SK-MEL-5 (cell line): ENCODE results near the gene TENT4B. TPM values are rescaled to one million over a fixed set of nuclear protein-coding genes. Genes with fewer than 3 reads are reported as not detected.

ENCODE experiments used
- DNase-seq: peaks from one replicate; pipeline ENCODE4 v3.0.0-alpha.2; 2016; ENCODE audit warnings: low read depth, low spot score
- in situ Hi-C: cut with HindIII; loops from 2 replicates; pipeline ENCODE4 v1.10.0; 2016; ENCODE audit warnings: low sequenced_read_pairs, high pct_unique_total_duplicates, low pct_unique_long_range_greater_than_20kb
- total RNA-seq: library from RNA; depleted of rRNA; stranded (reverse); fragments of >200 nt; shearing (Covaris generic); gene quantifications from 2 replicates; pipeline ENCODE4 v1.2.3, GENCODE V29; 2014

The TENT4B gene
- total RNA-seq, 1 experiment from 2014 or later = 6.0 TPM

- in situ Hi-C loops = no loop called here
- no peak for DNase-seq
Measured at GRCh38 chr16:50182441-50182840, 29.3 kb downstream of the TENT4B start.

DNA sequence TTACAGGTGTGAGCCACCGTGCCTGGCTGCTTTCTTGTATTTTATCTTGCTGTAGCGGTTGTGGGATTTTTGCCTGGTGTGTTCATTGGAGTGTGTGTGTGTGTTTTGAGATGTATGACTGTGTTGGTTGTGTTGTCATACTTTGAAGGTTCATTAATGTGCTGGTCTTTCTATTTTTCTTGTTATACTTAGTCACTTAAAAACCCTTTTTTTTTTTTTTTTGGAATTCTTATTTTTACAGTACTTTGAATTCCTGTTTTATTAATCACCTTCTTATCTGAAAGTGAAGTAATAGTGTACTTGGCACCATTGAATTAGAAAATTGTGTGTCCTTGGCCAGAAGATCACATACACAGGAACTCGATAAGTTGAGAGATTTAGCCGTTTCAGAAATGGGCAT lies 30.2 kb downstream of the TENT4B start:
- DNase-seq = no peak
- in situ Hi-C loops = no loop called here

DNA sequence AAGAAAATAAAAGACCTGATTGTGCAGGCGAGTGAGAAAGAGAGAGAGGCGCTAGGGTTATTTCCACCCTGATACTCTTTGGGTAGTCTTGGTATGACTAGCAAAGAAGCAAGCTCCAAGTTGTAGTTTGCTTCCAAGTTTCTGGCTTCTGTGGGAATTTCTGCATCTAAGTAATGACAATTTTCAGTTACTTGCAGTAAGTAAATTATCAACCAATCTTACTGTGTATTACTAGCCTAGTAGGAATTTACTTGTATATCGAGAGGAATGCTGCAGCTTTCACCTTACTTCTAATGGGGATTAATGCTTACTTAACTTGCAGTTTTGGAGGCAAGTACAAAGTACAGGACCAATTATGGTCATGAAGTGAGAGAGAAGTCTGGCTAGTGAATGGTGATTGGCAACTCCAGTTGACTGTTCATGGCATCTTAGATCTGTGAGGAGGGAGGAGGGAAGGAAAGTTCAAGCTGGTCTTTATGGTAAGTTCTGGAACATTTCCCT lies 31.9 kb downstream of the TENT4B start:
- DNase-seq = no peak
- in situ Hi-C loops = no loop called here

- in situ Hi-C loops = no loop called here
- DNase-seq = no peak
Measured at GRCh38 chr16:50188619-50189136, 35.6 kb downstream of the TENT4B start.

GRCh38 chr16:50190292-50190691 lies 37.2 kb downstream of the TENT4B start:
- in situ Hi-C loops = no loop called here
- DNase-seq = no peak

DNA sequence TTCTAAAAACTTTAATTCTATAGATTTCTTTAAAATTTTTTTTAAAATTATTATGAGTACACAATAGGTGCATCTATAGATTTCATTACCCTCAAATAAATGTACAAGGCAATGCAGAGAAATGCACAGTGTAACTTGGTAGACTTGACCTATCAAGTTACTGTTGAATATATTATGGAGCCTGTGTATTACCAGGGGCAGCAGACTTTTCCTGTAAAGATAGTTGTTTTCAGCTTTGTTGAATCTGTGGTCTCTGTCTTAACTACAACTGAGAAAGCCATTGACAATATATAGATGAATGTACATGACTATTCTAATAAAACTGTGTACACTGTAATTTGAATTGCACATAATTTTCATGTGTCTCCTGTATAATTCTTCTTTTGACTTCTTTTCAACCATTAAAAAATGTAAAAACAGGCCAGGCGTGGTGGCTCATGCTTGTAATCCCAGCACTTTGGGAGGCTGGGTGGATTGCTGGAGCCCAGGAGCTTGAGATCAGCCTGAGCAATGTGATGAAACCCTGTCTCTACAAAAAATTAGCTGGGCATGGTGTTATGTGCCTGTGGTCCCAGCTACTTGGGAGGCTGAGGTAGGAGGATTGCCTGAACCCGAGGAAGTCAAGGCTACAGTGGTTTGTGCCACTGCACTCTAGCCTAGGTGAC lies 39.4 kb downstream of the TENT4B start:
- in situ Hi-C loops = no loop called here
- no peak for DNase-seq

GRCh38 chr16:50193594-50193993 lies 40.5 kb downstream of the TENT4B start:
- in situ Hi-C loops = no loop called here
- DNase-seq = no peak

DNA sequence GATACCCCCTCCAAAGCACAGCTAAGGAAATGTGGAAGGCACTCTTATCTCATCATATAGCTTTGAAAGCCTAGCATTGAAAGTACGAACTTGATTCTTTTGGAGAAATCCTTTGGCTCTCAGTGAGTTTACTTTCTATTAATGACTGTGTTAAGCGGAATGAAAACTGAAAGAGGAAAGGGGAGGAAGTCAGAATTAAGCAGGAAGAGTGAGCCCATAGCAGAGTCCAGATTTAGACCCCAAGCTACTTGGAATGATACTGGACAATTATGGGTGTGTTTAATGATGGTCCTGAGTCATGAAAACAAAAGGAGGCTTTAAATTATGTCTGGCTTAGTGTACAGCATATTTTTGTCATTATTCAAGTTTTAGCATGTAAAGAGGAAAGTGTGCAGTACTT lies 42.2 kb downstream of the TENT4B start:
- in situ Hi-C loops = no loop called here
- no peak for DNase-seq

DNA sequence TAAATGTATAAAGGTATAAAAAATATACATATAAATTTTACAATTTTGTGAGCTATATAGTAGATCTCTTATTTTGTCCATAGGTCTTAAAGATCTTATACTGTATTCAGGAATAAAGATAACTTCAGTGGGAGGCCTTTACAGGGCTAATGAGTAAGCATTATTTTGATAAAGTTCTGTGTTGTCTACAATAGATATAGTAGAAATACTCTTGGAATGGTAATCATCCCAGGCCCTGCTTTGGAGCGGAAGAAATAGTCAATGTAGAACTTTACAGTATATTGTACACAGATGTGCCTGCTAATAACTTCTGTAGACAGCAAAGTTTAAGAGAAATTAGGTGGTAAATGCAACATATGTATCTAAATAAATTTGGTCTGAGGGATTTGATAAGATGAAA lies 42.6 kb downstream of the TENT4B start:
- in situ Hi-C loops = no loop called here
- no peak for DNase-seq

DNA sequence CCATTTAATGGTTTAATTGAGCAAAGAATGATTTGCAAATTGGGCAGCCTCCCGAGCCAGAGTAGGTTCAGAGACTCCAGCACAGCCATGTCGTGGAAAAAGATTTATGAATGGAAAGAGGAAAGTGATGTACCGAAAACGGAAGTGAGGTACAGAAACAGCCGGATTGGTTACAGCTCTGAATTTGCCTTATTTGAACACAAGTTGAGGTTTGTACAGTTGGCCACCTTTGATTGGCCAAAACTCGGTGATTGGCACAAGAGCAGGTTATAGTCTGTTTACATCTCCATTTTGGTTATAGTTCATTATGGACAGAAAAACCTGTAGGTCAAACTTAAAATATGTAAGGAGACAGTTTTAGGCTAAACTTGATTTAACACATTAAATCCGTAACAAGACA lies 44.5 kb downstream of the TENT4B start:
- no peak for DNase-seq
- in situ Hi-C loops = no loop called here

GRCh38 chr16:50198802-50199403 lies 45.8 kb downstream of the TENT4B start:
- in situ Hi-C loops = no loop called here

DNA sequence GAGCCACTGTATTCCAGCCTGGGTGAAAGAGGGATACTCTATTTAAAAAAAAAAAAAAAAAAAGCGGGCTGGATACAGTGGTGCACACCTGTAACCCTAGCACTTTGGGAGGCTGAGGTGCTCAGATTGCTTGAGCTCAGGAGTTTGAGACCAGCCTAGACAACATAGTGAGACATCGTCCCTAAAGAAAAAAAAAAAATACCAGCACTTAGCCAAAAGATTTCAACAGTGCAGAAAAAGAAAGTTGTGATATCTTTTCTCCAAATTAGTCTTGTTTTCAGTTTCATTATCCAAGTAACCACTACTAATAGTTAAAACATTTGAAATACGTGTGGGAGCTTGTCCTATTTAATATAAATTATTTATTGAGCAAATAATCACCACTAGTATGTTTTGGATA lies 48.7 kb downstream of the TENT4B start:
- in situ Hi-C loops = no loop called here
- DNase-seq = no peak

More at GRCh38 chr16:50198802-50199403, 45.8 kb downstream of the TENT4B start:
- peak; percentile 20 for DNase-seq

- DNase-seq = peak; percentile 65
Measured at GRCh38 chr16:50202926-50203624, 50.0 kb downstream of the TENT4B start.

GRCh38 chr16:50203681-50204080 lies 50.6 kb downstream of the TENT4B start:
- in situ Hi-C loops = no loop called here
- no peak for DNase-seq

More at GRCh38 chr16:50202926-50203624, 50.0 kb downstream of the TENT4B start:
- in situ Hi-C loops = no loop called here

DNA sequence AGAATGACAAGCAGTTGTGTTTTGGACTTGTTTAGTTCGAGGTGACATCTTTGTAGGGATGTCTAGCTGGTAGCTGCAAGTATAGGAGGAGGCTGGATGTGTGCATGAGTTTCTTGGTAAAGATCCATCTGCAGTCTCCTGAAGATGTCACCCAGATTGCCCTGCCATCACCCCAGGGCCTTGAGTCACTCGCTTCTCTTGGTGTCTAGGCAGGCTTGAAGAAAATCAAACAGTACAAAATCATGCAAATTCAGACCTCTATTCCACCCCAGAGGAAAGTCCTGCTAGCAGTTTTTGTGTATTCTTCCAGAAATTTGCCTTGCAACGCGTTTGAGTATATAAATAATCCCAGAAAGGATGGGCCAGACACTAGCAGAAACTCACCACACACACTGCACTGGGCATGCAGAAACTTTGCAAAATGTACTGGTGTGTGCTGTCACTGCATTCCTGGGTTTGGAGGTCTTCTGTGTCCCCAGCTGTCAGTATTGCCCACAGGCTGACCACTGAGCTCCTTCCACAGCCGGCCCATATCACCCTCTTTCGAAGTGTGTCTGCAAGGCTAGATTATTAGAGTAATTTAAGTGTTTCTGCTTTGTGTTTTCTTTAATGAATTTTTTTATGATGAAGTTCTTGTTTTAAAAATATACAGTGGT lies 51.5 kb downstream of the TENT4B start:
- in situ Hi-C loops = no loop called here
- DNase-seq = no peak

DNA sequence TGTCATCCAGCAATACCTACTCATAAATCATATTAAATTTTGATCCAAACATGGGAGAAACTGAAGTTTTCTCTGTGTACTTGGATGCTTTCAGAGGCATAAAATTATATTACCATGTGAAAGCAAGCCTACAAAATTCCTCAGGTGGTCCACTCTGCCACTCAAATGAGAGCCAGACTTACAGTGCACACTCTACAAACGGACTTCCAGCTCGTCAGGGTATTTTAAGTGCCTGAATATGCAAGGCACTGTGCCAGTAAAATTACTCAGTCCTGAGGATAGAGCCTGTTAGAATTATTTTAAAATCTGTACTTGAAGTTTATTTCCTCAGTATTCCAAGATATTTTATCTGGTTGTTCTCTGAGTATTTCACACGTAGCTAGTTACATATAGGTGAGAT lies 54.5 kb downstream of the TENT4B start:
- no peak for DNase-seq
- in situ Hi-C loops = no loop called here

GRCh38 chr16:50208460-50208931 lies 55.4 kb downstream of the TENT4B start:
- no peak for DNase-seq
- in situ Hi-C loops = no loop called here
